Stimulated activated naive CD8-positive, alpha-beta T cell treated with anti-CD3 and anti-CD28 coated beads, Interleukin-15, amount 100 ng/mL, for 72 hours (primary cell): ENCODE results near the gene TMEM259.
A peak's percentile ranks its signal among the peaks of the same experiment; 100 is the strongest.

ENCODE experiments used
- ATAC-seq: fragments of 150-1000 bp; cut with Tn5 transposase; 2 replicates; pipeline ENCODE4 v1.10.0; 2021; ENCODE audit warnings: mild to moderate bottlenecking, moderate library complexity
- DNase-seq, 2 donors: peaks; one replicate each; pipeline ENCODE4 v3.0.0; 2021 to 2022
- H3K27ac Mint-ChIP-seq, 2 donors: one replicate each; pipeline ENCODE4 v1.8.0; 2022; ENCODE audit warnings: mild to moderate bottlenecking in 2 of 2, mixed read lengths in 2 of 2, moderate library complexity in 2 of 2
- H3K27me3 Mint-ChIP-seq: one replicate; pipeline ENCODE4 v1.8.0; 2022; ENCODE audit warnings: mixed read lengths
- H3K4me1 Mint-ChIP-seq: one replicate; pipeline ENCODE4 v1.8.0; 2022; ENCODE audit warnings: mild to moderate bottlenecking, mixed read lengths
- H3K4me3 Mint-ChIP-seq, 2 donors: one replicate each; pipeline ENCODE4 v1.8.0; 2022; ENCODE audit warnings: mild to moderate bottlenecking in 2 of 2, mixed read lengths in 2 of 2, moderate library complexity in 1 of 2
- H3K9me3 Mint-ChIP-seq, 2 donors: one replicate each; pipeline ENCODE4 v1.8.0; 2022; ENCODE audit warnings: mixed read lengths in 2 of 2

Gene TMEM259

GRCh38 chr19:980133-980998 is 40.6 kb downstream of the TMEM259 start:
- Mint-ChIP-seq H3K27me3 (no peaks in the 10 kb centered on the region), H3K4me3 (no peak overlapping the region), H3K4me1 (peaks cover 14% of the 10 kb centered on the region), H3K9me3 (no peaks in the 10 kb centered on the region), H3K27ac (no peak overlapping the region)
- no peak for ATAC-seq
- no peak for DNase-seq

DNA sequence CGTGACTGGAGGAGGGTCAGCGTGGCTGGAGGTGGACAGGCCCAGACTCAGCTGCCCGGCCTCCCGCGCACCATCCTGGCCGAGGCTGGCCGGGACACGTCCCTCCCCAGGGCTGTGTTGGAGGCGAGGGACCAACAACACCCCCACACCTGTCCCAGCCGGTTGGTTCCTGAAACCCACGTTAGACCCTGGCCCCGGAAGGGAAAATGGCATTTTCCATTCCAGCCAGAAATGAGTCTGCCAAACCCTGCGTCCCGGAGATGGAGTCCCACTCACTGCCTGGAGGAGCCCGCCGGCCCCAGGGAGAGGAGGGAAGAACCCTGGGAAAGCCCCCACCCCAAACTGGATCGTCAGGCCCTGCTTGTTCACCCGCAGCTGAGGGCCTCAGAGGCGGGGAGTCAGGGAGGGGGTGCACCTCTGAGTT is 41.6 kb downstream of the TMEM259 start:
- no peak for DNase-seq

GRCh38 chr19:977058-977464 is 43.9 kb downstream of the TMEM259 start:
- no peaks in the 10 kb centered on the region for H3K9me3 Mint-ChIP-seq

More for the DNA sequence above, 41.6 kb downstream of the TMEM259 start:
- Mint-ChIP-seq H3K9me3 (no peaks in the 10 kb centered on the region), H3K4me3 (no peak overlapping the region), H3K4me1 (peaks cover 4% of the 10 kb centered on the region), H3K27me3 (no peaks in the 10 kb centered on the region), H3K27ac (no peak overlapping the region)
- ATAC-seq, result no peak

GRCh38 chr19:976476-976875 is 44.4 kb downstream of the TMEM259 start:
- DNase-seq, result no peak
- H3K9me3 Mint-ChIP-seq, result no peaks in the 10 kb centered on the region
- ATAC-seq, result no peak
- no peak overlapping the region for H3K4me3 Mint-ChIP-seq
- H3K27ac Mint-ChIP-seq, result no peak overlapping the region
- H3K4me1 Mint-ChIP-seq, result no peaks in the 10 kb centered on the region
- no peaks in the 10 kb centered on the region for H3K27me3 Mint-ChIP-seq

More at GRCh38 chr19:977058-977464, 43.9 kb downstream of the TMEM259 start:
- ATAC-seq (no peak), DNase-seq (no peak)
- Mint-ChIP-seq H3K27me3 (no peaks in the 10 kb centered on the region), H3K4me3 (no peak overlapping the region), H3K27ac (no peak overlapping the region), H3K4me1 (no peaks in the 10 kb centered on the region)

- H3K27me3 Mint-ChIP-seq, result no peaks in the 10 kb centered on the region
- H3K4me1 Mint-ChIP-seq, result no peaks in the 10 kb centered on the region
- peaks cover 5 to 6% of the 10 kb centered on the region in 2 donors for H3K9me3 Mint-ChIP-seq
- H3K27ac Mint-ChIP-seq, result no peak overlapping the region
- DNase-seq (no peak), ATAC-seq (no peak)
- H3K4me3 Mint-ChIP-seq, result no peak overlapping the region
These were observed 46.2 kb downstream of the TMEM259 start for GRCh38 chr19:974564-975257.

- no peak for DNase-seq
- ATAC-seq, result no peak
- no peaks in the 10 kb centered on the region for H3K4me1 Mint-ChIP-seq
- peaks cover 5 to 6% of the 10 kb centered on the region in 2 donors for H3K9me3 Mint-ChIP-seq
- H3K4me3 Mint-ChIP-seq, result no peak overlapping the region
- no peaks in the 10 kb centered on the region for H3K27me3 Mint-ChIP-seq
- no peak overlapping the region for H3K27ac Mint-ChIP-seq
These were observed 47.0 kb downstream of the TMEM259 start for GRCh38 chr19:973726-974563.

DNA sequence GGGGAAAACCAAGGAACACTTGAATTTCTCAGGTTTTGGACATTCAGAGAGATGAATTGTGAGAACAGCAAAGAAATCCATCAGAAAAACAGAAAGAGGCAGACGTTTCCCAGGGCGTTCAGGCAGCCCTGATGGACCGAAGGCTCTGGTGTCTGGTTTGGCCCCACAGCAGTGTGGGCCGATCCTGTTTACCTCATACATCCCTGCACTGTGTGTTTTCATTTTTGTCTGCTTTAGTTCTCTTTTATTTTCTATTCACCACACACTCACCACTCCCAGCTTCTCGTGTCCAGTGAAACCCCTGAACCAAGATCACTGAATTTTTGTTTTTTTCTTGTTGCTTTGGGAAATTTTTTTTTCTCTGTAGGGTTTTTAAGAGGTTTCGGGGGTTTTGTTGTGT is 48.6 kb downstream of the TMEM259 start:
- Mint-ChIP-seq H3K9me3 (peaks cover 5 to 6% of the 10 kb centered on the region in 2 donors), H3K27ac (no peak overlapping the region), H3K4me1 (no peaks in the 10 kb centered on the region), H3K4me3 (no peak overlapping the region), H3K27me3 (no peaks in the 10 kb centered on the region)
- no peak for ATAC-seq
- no peak for DNase-seq

- DNase-seq, result no peak
- no peak overlapping the region for H3K27ac Mint-ChIP-seq
These were observed 49.1 kb downstream of the TMEM259 start for GRCh38 chr19:971795-972194.

GRCh38 chr19:970695-971094 is 50.2 kb downstream of the TMEM259 start:
- Mint-ChIP-seq H3K4me3 (peak overlapping the region in 1 of 2 donors; percentile 41), H3K4me1 (no peaks in the 10 kb centered on the region), H3K27ac (peak overlapping the region in 1 of 2 donors; percentile 93), H3K9me3 (peaks cover 5 to 6% of the 10 kb centered on the region in 2 donors), H3K27me3 (no peaks in the 10 kb centered on the region)
- ATAC-seq (no peak), DNase-seq (no peak)

More at GRCh38 chr19:971795-972194, 49.1 kb downstream of the TMEM259 start:
- no peak for ATAC-seq
- H3K9me3 Mint-ChIP-seq, result peaks cover 5 to 6% of the 10 kb centered on the region in 2 donors
- H3K27me3 Mint-ChIP-seq, result no peaks in the 10 kb centered on the region
- no peak overlapping the region for H3K4me3 Mint-ChIP-seq
- H3K4me1 Mint-ChIP-seq, result no peaks in the 10 kb centered on the region

- H3K9me3 Mint-ChIP-seq, result peaks cover 9 to 17% of the 10 kb centered on the region in 2 donors
- no peak overlapping the region for H3K27ac Mint-ChIP-seq
- no peak for DNase-seq
- no peaks in the 10 kb centered on the region for H3K27me3 Mint-ChIP-seq
- no peak overlapping the region for H3K4me3 Mint-ChIP-seq
- H3K4me1 Mint-ChIP-seq, result peaks cover 5% of the 10 kb centered on the region
- ATAC-seq, result no peak
These were observed 54.3 kb downstream of the TMEM259 start for GRCh38 chr19:966485-967088.

DNA sequence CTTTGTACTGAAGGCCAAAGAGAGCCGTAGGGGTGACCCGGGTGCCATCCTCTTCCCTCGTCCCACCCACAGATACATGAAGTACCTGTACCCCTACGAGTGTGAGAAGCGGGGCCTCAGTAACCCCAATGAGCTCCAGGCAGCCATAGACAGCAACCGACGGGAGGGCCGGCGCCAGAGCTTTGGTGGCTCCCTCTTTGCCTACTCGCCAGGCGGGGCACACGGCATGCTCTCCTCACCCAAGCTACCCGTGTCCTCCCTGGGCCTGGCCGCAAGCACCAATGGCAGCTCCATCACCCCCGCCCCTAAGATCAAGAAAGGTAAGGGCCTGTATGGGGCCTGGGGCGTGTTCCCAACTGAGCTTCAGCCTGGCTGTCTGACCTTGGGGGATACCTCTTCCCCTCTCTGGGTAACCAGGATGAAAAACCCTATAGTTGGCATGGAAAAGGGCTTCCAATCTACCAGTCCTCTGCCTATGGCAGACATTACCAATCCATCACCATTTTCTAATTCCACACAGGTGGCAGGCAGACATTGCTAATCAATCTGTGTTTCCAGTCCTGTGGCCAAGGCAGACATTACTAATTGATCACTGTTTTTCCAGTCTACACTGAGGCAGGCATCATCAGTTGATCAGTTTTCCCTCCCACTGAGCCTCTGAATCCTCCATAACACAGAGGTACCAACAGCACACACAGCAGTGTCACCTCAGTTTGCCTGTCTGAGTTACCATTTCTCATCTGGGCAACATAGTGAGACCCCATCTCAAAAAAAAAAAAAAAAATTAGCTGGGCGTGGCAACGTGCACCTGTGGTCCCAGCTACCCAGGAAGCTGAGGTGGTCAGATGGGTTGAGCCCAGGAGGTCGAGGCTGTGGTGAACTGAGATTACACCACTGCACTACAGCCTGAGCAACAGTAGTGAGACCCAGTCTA is 55.9 kb downstream of the TMEM259 start:
- Mint-ChIP-seq H3K9me3 (peaks cover 4 to 10% of the 10 kb centered on the region in 2 donors), H3K4me1 (peaks cover 5% of the 10 kb centered on the region), H3K27ac (no peak overlapping the region), H3K4me3 (no peak overlapping the region), H3K27me3 (no peaks in the 10 kb centered on the region)
- ATAC-seq (no peak), DNase-seq (no peak)

- ATAC-seq, result no peak
- Mint-ChIP-seq H3K4me1 (peaks cover 5% of the 10 kb centered on the region), H3K27ac (no peak overlapping the region)
These were observed 56.8 kb downstream of the TMEM259 start for GRCh38 chr19:964116-964520.

GRCh38 chr19:963486-963951 is 57.4 kb downstream of the TMEM259 start:
- Mint-ChIP-seq H3K27me3 (no peaks in the 10 kb centered on the region), H3K9me3 (peaks cover 4 to 10% of the 10 kb centered on the region in 2 donors), H3K4me3 (no peak overlapping the region), H3K27ac (no peak overlapping the region), H3K4me1 (peaks cover 10% of the 10 kb centered on the region)
- ATAC-seq (no peak), DNase-seq (no peak)

More at GRCh38 chr19:964116-964520, 56.8 kb downstream of the TMEM259 start:
- no peak for DNase-seq
- no peak overlapping the region for H3K4me3 Mint-ChIP-seq
- peaks cover 4 to 10% of the 10 kb centered on the region in 2 donors for H3K9me3 Mint-ChIP-seq
- no peaks in the 10 kb centered on the region for H3K27me3 Mint-ChIP-seq
